Activated T-cell treated with anti-CD3 and anti-CD28 coated beads for 48 hours (primary cell): ENCODE data around the gene OR10X1.

Experiments used
- DNase-seq: peaks from one replicate; pipeline ENCODE4 v3.0.0-alpha.2; 2020; ENCODE audit warnings: low read depth

The OR10X1 gene

GRCh38 chr1:158579733-158580132, at the start of gene OR10X1:
TSS of gene OR10X1 (minus strand) at chr1:158579899. CDS start at chr1:158579899, 0 bp downstream.
- no peak for DNase-seq

- DNase-seq: no peak
These were observed 34.1 kb upstream of the OR10X1 start for GRCh38 chr1:158613764-158614163.

- DNase-seq: no peak
These were observed 32.2 kb upstream of the OR10X1 start for GRCh38 chr1:158611916-158612315.

GRCh38 chr1:158607296-158607695, 27.6 kb upstream of the OR10X1 start:
- no peak for DNase-seq

GRCh38 chr1:158604968-158605367, 25.3 kb upstream of the OR10X1 start, which contains the start of gene OR10Z1:
TSS of gene OR10Z1 (plus strand) at chr1:158605268. CDS start at chr1:158606439, 1,171 bp downstream.
- no peak for DNase-seq

- DNase-seq: no peak
These were observed 21.0 kb upstream of the OR10X1 start for GRCh38 chr1:158600735-158601134.

- DNase-seq: no peak
These were observed 7.2 kb upstream of the OR10X1 start for GRCh38 chr1:158586942-158587341.

GRCh38 chr1:158583962-158584361, 4.3 kb upstream of the OR10X1 start:
- no peak for DNase-seq

GRCh38 chr1:158577561-158577960, 2.1 kb downstream of the OR10X1 start:
- no peak for DNase-seq

- no peak for DNase-seq
These were observed 7.5 kb downstream of the OR10X1 start for GRCh38 chr1:158572226-158572625.

- DNase-seq: no peak
These were observed 9.2 kb downstream of the OR10X1 start, which contains the start of gene OR6P1 for GRCh38 chr1:158570480-158570879. TSS of gene OR6P1 (minus strand) at chr1:158570580. CDS start at chr1:158563604, 6,976 bp downstream.

GRCh38 chr1:158564608-158565007, 15.1 kb downstream of the OR10X1 start:
- DNase-seq: no peak

GRCh38 chr1:158563853-158564252, 15.8 kb downstream of the OR10X1 start:
- no peak for DNase-seq

GRCh38 chr1:158559696-158560095, 20.0 kb downstream of the OR10X1 start:
- DNase-seq: no peak

- DNase-seq: no peak
These were observed 25.3 kb downstream of the OR10X1 start, which contains the start of gene OR6Y1 for GRCh38 chr1:158554352-158554751. TSS of gene OR6Y1 (minus strand) at chr1:158554405. CDS start at chr1:158548105, 6,300 bp downstream.

- DNase-seq: no peak
These were observed 27.4 kb downstream of the OR10X1 start for GRCh38 chr1:158552296-158552695.

- DNase-seq: no peak
These were observed 32.2 kb downstream of the OR10X1 start for GRCh38 chr1:158547533-158547932.

- DNase-seq: no peak
These were observed 42.1 kb downstream of the OR10X1 start for GRCh38 chr1:158537609-158538008.

GRCh38 chr1:158534496-158534895, 45.2 kb downstream of the OR10X1 start:
- no peak for DNase-seq
